Measurements from ENCODE around the gene TAS2R3.

DNA sequence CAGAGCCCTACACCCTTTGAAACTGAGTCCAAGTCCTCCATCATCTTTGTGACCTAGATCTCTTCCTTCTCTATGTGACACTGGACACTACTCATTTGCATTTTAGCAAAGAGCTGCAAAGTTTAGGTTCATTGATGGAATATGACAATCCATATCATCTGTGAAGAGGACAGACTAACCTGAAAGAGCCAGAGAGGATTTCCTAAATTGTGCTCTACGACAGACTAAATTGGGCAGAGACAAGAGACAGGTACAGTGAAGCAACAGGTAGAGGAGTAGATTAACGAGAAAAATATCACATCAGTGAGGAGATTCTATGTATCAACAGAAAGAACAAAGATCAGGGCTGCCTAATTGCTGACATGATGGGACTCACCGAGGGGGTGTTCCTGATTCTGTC, at the start of gene TAS2R3:
- TF ChIP-seq, protein P1, sequence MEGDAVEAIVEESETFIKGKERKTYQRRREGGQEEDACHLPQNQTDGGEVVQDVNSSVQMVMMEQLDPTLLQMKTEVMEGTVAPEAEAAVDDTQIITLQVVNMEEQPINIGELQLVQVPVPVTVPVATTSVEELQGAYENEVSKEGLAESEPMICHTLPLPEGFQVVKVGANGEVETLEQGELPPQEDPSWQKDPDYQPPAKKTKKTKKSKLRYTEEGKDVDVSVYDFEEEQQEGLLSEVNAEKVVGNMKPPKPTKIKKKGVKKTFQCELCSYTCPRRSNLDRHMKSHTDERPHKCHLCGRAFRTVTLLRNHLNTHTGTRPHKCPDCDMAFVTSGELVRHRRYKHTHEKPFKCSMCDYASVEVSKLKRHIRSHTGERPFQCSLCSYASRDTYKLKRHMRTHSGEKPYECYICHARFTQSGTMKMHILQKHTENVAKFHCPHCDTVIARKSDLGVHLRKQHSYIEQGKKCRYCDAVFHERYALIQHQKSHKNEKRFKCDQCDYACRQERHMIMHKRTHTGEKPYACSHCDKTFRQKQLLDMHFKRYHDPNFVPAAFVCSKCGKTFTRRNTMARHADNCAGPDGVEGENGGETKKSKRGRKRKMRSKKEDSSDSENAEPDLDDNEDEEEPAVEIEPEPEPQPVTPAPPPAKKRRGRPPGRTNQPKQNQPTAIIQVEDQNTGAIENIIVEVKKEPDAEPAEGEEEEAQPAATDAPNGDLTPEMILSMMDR (IDR thresholded peaks at IDR 0.05) = no peak
- TF ChIP-seq POLR2AphosphoS5 (IDR thresholded peaks at IDR 0.05) (no peak), EP300 (IDR thresholded peaks at IDR 0.05) (no peak)
